PFSK-1 (cell line): ENCODE measurements around the gene MT1F.

Source experiments
- FOXP2 ChIP-seq: optimal IDR thresholded peaks from 2 replicates; pipeline ENCODE3; 2011; ENCODE audit warnings: borderline replicate concordance, control low read depth, inconsistent platforms; ENCODE audit not compliant: insufficient read depth; ENCODE audit errors: extremely low read length, extremely low read depth
- POLR2AphosphoS5 ChIP-seq: IDR thresholded peaks from 2 replicates; pipeline ENCODE4 v1.6.1; 2012; ENCODE audit warnings: low read depth, mild to moderate bottlenecking, control low read depth, low read length, moderate library complexity
- REST ChIP-seq, 2 experiments: IDR thresholded peaks; 2 replicates each; pipeline versions ENCODE4 v1.6.1 to v1.8.0; 2011 to 2012; ENCODE audit warnings: low read depth in 2 of 2, low read length in 2 of 2, control low read depth in 1 of 2, inconsistent platforms in 1 of 2, mild to moderate bottlenecking in 1 of 2, moderate library complexity in 1 of 2; ENCODE audit not compliant: insufficient read depth in 1 of 2
- SIN3A ChIP-seq: IDR thresholded peaks from 2 replicates; pipeline ENCODE4 v1.6.1; 2012; ENCODE audit warnings: mild to moderate bottlenecking, low read length, moderate library complexity, borderline replicate concordance; ENCODE audit not compliant: insufficient read depth
- TAF1 ChIP-seq: IDR thresholded peaks from 2 replicates; pipeline ENCODE4 v1.6.1; 2012; ENCODE audit warnings: low read length, control low read depth, borderline replicate concordance; ENCODE audit not compliant: insufficient read depth

Gene MT1F

GRCh38 chr16:56652600-56652999 lies 5.2 kb upstream of the MT1F start:
- TF ChIP-seq SIN3A (no peak), REST (IDR thresholded peaks at IDR 0.05; ENCODE audit: insufficient read depth in 1 of 2, low read depth in 2 of 2, low read length in 2 of 2) (no peak)

GRCh38 chr16:56653218-56653617 lies 4.5 kb upstream of the MT1F start:
- TF ChIP-seq FOXP2, result no peak
- TF ChIP-seq POLR2AphosphoS5, result no peak
- TF ChIP-seq SIN3A, result no peak
- no peak for TF ChIP-seq REST (IDR thresholded peaks at IDR 0.05; ENCODE audit: insufficient read depth in 1 of 2, low read depth in 2 of 2, low read length in 2 of 2)
- no peak for TF ChIP-seq TAF1

- TF ChIP-seq SIN3A (no peak), FOXP2 (no peak), TAF1 (no peak), POLR2AphosphoS5 (no peak), REST (IDR thresholded peaks at IDR 0.05; ENCODE audit: insufficient read depth in 1 of 2, low read depth in 2 of 2, low read length in 2 of 2) (no peak)
These were observed 642 bp downstream of the MT1F start for GRCh38 chr16:56658327-56658875.

- no peak for TF ChIP-seq POLR2AphosphoS5
- TF ChIP-seq TAF1, result no peak
- no peak for TF ChIP-seq FOXP2
- TF ChIP-seq SIN3A, result no peak
- no peak for TF ChIP-seq REST (IDR thresholded peaks at IDR 0.05; ENCODE audit: insufficient read depth in 1 of 2, low read depth in 2 of 2, low read length in 2 of 2)
These were observed 4.9 kb downstream of the MT1F start for GRCh38 chr16:56662357-56663354.

GRCh38 chr16:56664506-56664905 lies 6.7 kb downstream of the MT1F start:
- TF ChIP-seq TAF1, result no peak
- TF ChIP-seq REST (IDR thresholded peaks at IDR 0.05; ENCODE audit: insufficient read depth in 1 of 2, low read depth in 2 of 2, low read length in 2 of 2), result no peak
- no peak for TF ChIP-seq FOXP2
- TF ChIP-seq POLR2AphosphoS5, result no peak
- no peak for TF ChIP-seq SIN3A
